Cardiac muscle cell (in vitro differentiated cells and primary cell): ENCODE results near the gene NR6A1. TPM values are rescaled to one million over a fixed set of nuclear protein-coding genes. Genes with fewer than 3 reads are reported as not detected.
A peak's percentile ranks its signal among the peaks of the same experiment; 100 is the strongest.
"Not testable (repeated sequence)": the region's sequence is repeated elsewhere in the genome, so short reads cannot be mapped to it uniquely, and the experiment has no call there.

Experiments
- DNase-seq, 2 donors: peaks; one replicate each; pipeline versions ENCODE4 v3.0.0 to v3.0.0-alpha.2; 2010 to 2017; ENCODE audit warnings: low read depth in 1 of 2, low spot score in 1 of 2
- H3K27ac ChIP-seq: fragments of 200-600 bp; sonication (generic); 2 replicates; pipeline ENCODE4 v1.5.1; 2016
- H3K27me3 ChIP-seq: fragments of 200-600 bp; sonication (generic); 2 replicates; pipeline ENCODE4 v1.6.0; 2016; ENCODE audit warnings: control low read depth
- H3K36me3 ChIP-seq: fragments of 200-600 bp; sonication (generic); 2 replicates; pipeline ENCODE4 v1.5.1; 2016; ENCODE audit warnings: control low read depth
- H3K4me1 ChIP-seq: fragments of 200-600 bp; sonication (generic); 2 replicates; pipeline ENCODE4 v1.8.1; 2017; ENCODE audit warnings: low read depth, mild to moderate bottlenecking, mixed run types
- H3K4me3 ChIP-seq: fragments of 200-600 bp; sonication (generic); 2 replicates; pipeline ENCODE4 v1.5.1; 2016; ENCODE audit warnings: mild to moderate bottlenecking
- H3K9me3 ChIP-seq: fragments of 200-600 bp; sonication (generic); 2 replicates; pipeline ENCODE4 v1.5.1; 2017; ENCODE audit warnings: low read depth, mild to moderate bottlenecking, control low read depth
- polyA plus RNA-seq: library from polyadenylated mRNA; unstranded; fragments of >200 nt; fragmentation: Nextera tagmentation; extraction: Ambion mirVana; gene quantifications from 2 replicates; pipeline ENCODE4 v1.2.1, GENCODE V29; 2016
- total RNA-seq: library from RNA; depleted of rRNA; stranded (reverse); fragments of >200 nt; gene quantifications from 2 replicates; pipeline ENCODE4 v1.2.3, GENCODE V29; 2016
- TF ChIP-seq, protein P1 (sequence below): IDR thresholded peaks from 2 replicates; pipeline ENCODE4 v1.5.1; 2012; ENCODE audit warnings: low read depth, mild to moderate bottlenecking, low read length

The NR6A1 gene
- total and polyA plus RNA-seq, 2 experiments from 2014 or later: 3.2 to 19.8 TPM

DNA sequence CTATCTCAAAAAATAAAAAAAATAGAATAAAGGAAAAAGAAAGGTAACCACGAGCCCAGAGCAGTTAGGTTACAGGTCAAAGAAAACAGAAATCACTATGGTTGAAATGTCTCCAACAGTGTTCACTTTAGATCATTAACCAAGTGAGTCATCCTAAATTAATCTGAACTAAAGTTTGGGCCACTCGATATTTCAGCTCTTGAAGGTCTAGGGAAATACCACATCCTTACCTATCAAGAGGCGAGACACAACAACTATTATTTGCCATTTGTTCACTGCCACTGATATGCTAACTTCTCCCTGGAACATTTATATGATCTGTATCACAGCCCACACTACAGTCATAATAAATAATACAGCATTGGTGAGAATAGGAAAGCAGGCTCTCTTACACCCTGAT is 152.6 kb downstream of the NR6A1 start:
- Histone ChIP-seq H3K9me3 (no peaks in the 10 kb centered on the region), H3K27me3 (no peaks in the 10 kb centered on the region), H3K27ac (no peak overlapping the region), H3K4me1 (peaks cover 23% of the 10 kb centered on the region), H3K36me3 (no peaks in the 10 kb centered on the region), H3K4me3 (no peak overlapping the region)
- TF ChIP-seq, protein P1, sequence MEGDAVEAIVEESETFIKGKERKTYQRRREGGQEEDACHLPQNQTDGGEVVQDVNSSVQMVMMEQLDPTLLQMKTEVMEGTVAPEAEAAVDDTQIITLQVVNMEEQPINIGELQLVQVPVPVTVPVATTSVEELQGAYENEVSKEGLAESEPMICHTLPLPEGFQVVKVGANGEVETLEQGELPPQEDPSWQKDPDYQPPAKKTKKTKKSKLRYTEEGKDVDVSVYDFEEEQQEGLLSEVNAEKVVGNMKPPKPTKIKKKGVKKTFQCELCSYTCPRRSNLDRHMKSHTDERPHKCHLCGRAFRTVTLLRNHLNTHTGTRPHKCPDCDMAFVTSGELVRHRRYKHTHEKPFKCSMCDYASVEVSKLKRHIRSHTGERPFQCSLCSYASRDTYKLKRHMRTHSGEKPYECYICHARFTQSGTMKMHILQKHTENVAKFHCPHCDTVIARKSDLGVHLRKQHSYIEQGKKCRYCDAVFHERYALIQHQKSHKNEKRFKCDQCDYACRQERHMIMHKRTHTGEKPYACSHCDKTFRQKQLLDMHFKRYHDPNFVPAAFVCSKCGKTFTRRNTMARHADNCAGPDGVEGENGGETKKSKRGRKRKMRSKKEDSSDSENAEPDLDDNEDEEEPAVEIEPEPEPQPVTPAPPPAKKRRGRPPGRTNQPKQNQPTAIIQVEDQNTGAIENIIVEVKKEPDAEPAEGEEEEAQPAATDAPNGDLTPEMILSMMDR: no peak
- DNase-seq: no peak

GRCh38 chr9:124617477-124618141 is 153.5 kb downstream of the NR6A1 start:
- no peaks in the 10 kb centered on the region for H3K36me3 ChIP-seq
- TF ChIP-seq, protein P1: peak; percentile 95
- no peaks in the 10 kb centered on the region for H3K27me3 ChIP-seq
- no peak overlapping the region for H3K4me3 ChIP-seq
- no peak overlapping the region for H3K27ac ChIP-seq
- no peaks in the 10 kb centered on the region for H3K9me3 ChIP-seq
- DNase-seq: peak; percentile 83 to 86
- peaks cover 17% of the 10 kb centered on the region for H3K4me1 ChIP-seq

DNA sequence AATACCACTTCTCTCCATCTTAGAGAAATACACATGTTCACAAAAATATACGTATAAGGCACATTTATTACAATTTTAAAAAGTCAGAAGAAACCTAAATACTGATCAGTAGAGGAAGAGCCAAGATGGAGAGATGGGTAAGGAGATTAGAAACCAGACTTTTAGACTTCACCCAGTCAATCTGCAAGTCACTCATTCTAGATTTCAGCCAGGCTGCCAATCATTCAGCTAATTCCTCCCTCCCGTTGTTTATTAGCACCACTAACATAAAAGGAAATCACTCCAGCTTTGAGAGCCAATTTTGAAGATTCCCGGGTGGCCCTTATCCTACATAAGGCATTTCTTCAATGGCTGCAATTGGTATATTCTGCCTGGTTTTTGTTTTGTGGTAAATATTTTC is 154.2 kb downstream of the NR6A1 start:
- Histone ChIP-seq H3K27ac (no peak overlapping the region), H3K9me3 (no peaks in the 10 kb centered on the region), H3K36me3 (no peaks in the 10 kb centered on the region), H3K27me3 (no peaks in the 10 kb centered on the region), H3K4me1 (peaks cover 16% of the 10 kb centered on the region), H3K4me3 (no peak overlapping the region)
- no peak for DNase-seq
- TF ChIP-seq, protein P1: no peak

DNA sequence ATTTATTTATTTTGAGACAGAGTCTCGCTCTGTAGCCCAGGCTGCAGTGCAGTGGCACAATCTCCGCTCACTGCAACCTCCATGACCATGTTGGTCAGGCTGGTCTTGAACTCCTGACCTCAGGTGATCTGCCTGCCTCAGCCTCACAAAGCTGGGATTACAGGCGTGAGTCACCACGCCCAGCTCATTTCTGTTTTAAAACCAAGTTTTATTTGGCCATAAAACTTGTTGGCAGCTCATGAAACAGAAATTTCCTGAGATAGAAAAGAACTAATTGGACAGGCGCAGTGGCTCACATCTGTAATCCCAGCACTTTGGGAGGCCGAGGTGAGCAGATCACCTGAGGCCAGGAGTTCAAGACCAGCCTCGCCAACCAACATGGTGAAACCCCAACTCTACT is 155.3 kb downstream of the NR6A1 start:
- H3K36me3 ChIP-seq, H3K27me3 ChIP-seq, DNase-seq, H3K27ac ChIP-seq, H3K9me3 ChIP-seq, H3K4me3 ChIP-seq: not testable (repeated sequence)
- peaks cover 16% of the 10 kb centered on the region for H3K4me1 ChIP-seq

GRCh38 chr9:124615100-124615742 is 155.9 kb downstream of the NR6A1 start:
- TF ChIP-seq, protein P1: no peak
- H3K36me3 ChIP-seq: no peaks in the 10 kb centered on the region
- peaks cover 16% of the 10 kb centered on the region for H3K4me1 ChIP-seq
- H3K27ac ChIP-seq: peak overlapping the region; percentile 19
- no peaks in the 10 kb centered on the region for H3K27me3 ChIP-seq
- no peaks in the 10 kb centered on the region for H3K9me3 ChIP-seq
- no peak for DNase-seq
- no peak overlapping the region for H3K4me3 ChIP-seq

DNA sequence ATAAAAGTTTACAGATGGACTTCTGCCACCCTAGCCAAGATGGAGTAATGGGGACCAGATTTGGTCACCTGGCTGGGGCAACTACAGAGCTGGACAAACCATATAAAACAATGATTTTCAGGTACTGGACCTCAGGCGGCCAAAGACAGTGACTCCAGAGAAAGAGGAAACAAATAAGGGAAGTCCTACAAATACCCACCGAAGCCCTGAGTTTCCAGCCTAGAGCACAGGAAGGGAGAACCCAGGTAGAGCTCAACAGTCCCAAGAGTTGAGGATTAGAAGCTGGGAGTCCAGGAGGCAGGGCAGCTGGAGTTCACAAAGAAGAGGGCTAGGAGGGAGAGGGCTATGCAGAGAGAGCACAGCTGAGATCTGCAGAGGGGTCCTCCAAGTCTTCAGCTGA is 157.3 kb downstream of the NR6A1 start:
- Histone ChIP-seq H3K9me3 (no peaks in the 10 kb centered on the region), H3K4me3 (no peak overlapping the region), H3K4me1 (peaks cover 16% of the 10 kb centered on the region), H3K36me3 (no peaks in the 10 kb centered on the region), H3K27ac (no peak overlapping the region), H3K27me3 (no peaks in the 10 kb centered on the region)
- TF ChIP-seq, protein P1: no peak
- DNase-seq: no peak
